Loucy (cell line): ENCODE results near the gene ZNF579.

ENCODE experiments used
- H2AFZ ChIP-seq: fragments of 200-600 bp; sonication (generic); 2 replicates; pipeline ENCODE4 v1.6.0; 2016; ENCODE audit warnings: antibody characterized with exemption, mild to moderate bottlenecking, low read length, moderate library complexity
- H3F3A ChIP-seq: fragments of 200-600 bp; 2 replicates; pipeline ENCODE4 v1.6.0; 2016; ENCODE audit warnings: antibody characterized with exemption, low read depth, mild to moderate bottlenecking
- H3K27me3 ChIP-seq: fragments of 200-600 bp; sonication (generic); 2 replicates; pipeline ENCODE4 v1.6.1; 2014; ENCODE audit warnings: low read length, mild to moderate bottlenecking; ENCODE audit not compliant: insufficient read depth, poor library complexity, severe bottlenecking
- H3K36me3 ChIP-seq: fragments of 200-600 bp; sonication (generic); 2 replicates; pipeline ENCODE4 v1.6.1; 2016; ENCODE audit warnings: low read length; ENCODE audit not compliant: insufficient read depth
- H3K4me1 ChIP-seq: fragments of 200-600 bp; sonication (generic); 2 replicates; pipeline ENCODE4 v1.5.1; 2014; ENCODE audit warnings: low read length, mild to moderate bottlenecking; ENCODE audit not compliant: insufficient read depth, poor library complexity, severe bottlenecking
- H3K4me2 ChIP-seq: fragments of 200-600 bp; sonication (generic); 2 replicates; pipeline ENCODE4 v1.6.0; 2014; ENCODE audit warnings: antibody characterized with exemption, low read length, low read depth, mild to moderate bottlenecking; ENCODE audit not compliant: poor library complexity, severe bottlenecking
- H3K4me3 ChIP-seq: fragments of 200-600 bp; sonication (generic); 2 replicates; pipeline ENCODE4 v1.5.1; 2014; ENCODE audit warnings: low read length, mild to moderate bottlenecking, mixed read lengths; ENCODE audit not compliant: poor library complexity, severe bottlenecking
- H3K79me2 ChIP-seq: fragments of 200-600 bp; sonication (generic); 2 replicates; pipeline ENCODE4 v1.6.1; 2014; ENCODE audit warnings: low read length; ENCODE audit not compliant: insufficient read depth
- H3K9ac ChIP-seq: fragments of 200-600 bp; sonication (generic); 2 replicates; pipeline ENCODE4 v1.6.0; 2014; ENCODE audit warnings: mild to moderate bottlenecking, low read depth, low read length, moderate library complexity; ENCODE audit not compliant: poor library complexity, severe bottlenecking
- H3K9me2 ChIP-seq: fragments of 200-600 bp; sonication (generic); replicated peaks from 2 replicates; pipeline ENCODE4 v1.6.1; 2016; ENCODE audit warnings: low read depth, low read length, mixed read lengths
- H3K9me3 ChIP-seq: fragments of 200-600 bp; sonication (generic); 2 replicates; pipeline ENCODE4 v1.6.1; 2014; ENCODE audit warnings: mild to moderate bottlenecking, antibody characterized with exemption, low read length, low read depth; ENCODE audit not compliant: insufficient read depth
- H4K20me1 ChIP-seq: fragments of 200-600 bp; sonication (generic); 2 replicates; pipeline ENCODE4 v1.6.0; 2014; ENCODE audit warnings: antibody characterized with exemption, low read length, mild to moderate bottlenecking; ENCODE audit not compliant: insufficient read depth, poor library complexity, severe bottlenecking
- EZH2phosphoT487 ChIP-seq: fragments of 200-600 bp; IDR thresholded peaks from 2 replicates; pipeline ENCODE4 v1.6.1; 2018; ENCODE audit warnings: antibody characterized with exemption, mild to moderate bottlenecking, moderate library complexity, borderline replicate concordance
- TF ChIP-seq, protein P1 (sequence below): fragments of 200-600 bp; sonication (generic); conservative IDR thresholded peaks from 2 replicates; pipeline ENCODE4 v1.5.1; 2014; ENCODE audit warnings: mild to moderate bottlenecking, antibody characterized with exemption, low read length

Gene ZNF579

DNA sequence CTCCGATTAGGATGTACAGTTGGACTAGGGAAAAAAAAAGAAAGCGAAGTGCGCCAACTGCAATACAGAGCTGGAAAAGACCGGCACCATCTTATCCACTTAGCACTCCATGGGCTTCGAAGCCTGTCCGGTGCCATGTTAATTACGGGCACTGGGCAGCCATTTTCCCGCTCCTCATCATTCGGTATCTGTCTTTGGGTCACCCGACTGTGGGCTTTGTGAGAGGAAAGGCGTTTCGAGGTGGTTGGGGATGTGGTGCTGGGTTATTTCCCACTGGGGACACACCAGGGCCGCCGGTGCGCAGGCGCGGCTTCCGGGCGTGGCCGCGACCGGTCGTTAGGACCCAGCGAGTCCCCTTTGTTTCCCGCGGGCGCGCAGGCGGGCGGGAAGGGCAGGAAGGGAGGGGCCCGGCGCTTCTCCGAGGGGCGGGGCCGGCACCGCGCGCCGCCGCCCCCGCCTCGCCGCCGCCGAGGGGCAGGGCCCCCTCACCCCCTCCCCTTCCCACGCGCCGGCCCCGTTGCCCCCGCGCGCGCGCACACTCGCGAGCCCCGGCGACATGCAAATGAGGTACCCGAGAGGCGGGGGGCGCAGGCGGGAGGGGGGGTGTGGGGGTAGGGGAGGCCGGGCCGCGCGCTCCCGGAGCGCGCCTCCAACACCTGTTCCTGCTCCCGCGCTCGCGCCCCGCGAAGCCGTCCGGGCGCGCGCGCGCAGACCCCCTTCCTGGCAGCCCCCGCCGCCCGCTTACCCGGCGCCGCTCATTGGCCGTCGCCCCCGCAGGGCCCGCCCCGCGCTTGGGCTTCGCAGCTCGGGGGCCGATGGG is 19.4 kb upstream of the ZNF579 start, which contains the start of gene ZNF524:
ZNF524 (plus strand) TSS at position 447 of the 820 bp plus-strand sequence. CDS start 1,825 bp downstream, outside the sequence.
- Histone ChIP-seq H3K4me1 (peaks cover 30% of the 10 kb centered on the region), H3F3A (peaks cover 4% of the 10 kb centered on the region), H3K27me3 (no peaks in the 10 kb centered on the region), H3K79me2 (peaks cover 26% of the 10 kb centered on the region), H3K4me2 (peak within 1 kb of the TSS; percentile 95), H3K36me3 (no peaks in the 10 kb centered on the region), H3K4me3 (peak within 1 kb of the TSS; percentile 74), H4K20me1 (peaks cover 6% of the 10 kb centered on the region), H3K9me3 (no peaks in the 10 kb centered on the region), H3K9me2 (no peaks in the 10 kb centered on the region), H2AFZ (peak within 1 kb of the TSS; percentile 78), H3K9ac (peak within 1 kb of the TSS; percentile 97)
- TF ChIP-seq, protein P1, sequence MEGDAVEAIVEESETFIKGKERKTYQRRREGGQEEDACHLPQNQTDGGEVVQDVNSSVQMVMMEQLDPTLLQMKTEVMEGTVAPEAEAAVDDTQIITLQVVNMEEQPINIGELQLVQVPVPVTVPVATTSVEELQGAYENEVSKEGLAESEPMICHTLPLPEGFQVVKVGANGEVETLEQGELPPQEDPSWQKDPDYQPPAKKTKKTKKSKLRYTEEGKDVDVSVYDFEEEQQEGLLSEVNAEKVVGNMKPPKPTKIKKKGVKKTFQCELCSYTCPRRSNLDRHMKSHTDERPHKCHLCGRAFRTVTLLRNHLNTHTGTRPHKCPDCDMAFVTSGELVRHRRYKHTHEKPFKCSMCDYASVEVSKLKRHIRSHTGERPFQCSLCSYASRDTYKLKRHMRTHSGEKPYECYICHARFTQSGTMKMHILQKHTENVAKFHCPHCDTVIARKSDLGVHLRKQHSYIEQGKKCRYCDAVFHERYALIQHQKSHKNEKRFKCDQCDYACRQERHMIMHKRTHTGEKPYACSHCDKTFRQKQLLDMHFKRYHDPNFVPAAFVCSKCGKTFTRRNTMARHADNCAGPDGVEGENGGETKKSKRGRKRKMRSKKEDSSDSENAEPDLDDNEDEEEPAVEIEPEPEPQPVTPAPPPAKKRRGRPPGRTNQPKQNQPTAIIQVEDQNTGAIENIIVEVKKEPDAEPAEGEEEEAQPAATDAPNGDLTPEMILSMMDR: no peak
- TF ChIP-seq EZH2phosphoT487: no peak

DNA sequence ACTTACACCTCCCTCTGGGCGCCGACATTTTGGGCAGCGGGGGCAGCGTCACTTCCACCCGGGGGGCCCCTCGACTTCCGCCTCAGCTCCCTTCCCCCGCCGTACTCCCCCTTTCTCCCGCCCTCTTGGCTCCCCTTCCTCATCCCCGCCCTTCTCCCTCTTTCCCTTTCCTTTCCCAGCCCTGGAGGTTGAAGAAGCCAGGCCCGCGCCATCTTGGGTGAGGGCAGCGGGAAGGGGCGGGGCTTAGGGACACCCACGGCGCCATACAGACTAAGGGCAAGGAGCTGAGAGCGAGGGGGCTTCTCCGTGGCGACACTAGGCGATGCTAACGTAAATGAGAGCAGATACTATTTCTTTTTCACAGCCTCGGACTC is 18.8 kb upstream of the ZNF579 start, which contains the start of gene FIZ1:
FIZ1 (minus strand) TSS at position 50 of the 374 bp plus-strand sequence. CDS start 1,652 bp downstream, outside the sequence.
- H3K4me3 ChIP-seq: peak within 1 kb of the TSS; percentile 74

DNA sequence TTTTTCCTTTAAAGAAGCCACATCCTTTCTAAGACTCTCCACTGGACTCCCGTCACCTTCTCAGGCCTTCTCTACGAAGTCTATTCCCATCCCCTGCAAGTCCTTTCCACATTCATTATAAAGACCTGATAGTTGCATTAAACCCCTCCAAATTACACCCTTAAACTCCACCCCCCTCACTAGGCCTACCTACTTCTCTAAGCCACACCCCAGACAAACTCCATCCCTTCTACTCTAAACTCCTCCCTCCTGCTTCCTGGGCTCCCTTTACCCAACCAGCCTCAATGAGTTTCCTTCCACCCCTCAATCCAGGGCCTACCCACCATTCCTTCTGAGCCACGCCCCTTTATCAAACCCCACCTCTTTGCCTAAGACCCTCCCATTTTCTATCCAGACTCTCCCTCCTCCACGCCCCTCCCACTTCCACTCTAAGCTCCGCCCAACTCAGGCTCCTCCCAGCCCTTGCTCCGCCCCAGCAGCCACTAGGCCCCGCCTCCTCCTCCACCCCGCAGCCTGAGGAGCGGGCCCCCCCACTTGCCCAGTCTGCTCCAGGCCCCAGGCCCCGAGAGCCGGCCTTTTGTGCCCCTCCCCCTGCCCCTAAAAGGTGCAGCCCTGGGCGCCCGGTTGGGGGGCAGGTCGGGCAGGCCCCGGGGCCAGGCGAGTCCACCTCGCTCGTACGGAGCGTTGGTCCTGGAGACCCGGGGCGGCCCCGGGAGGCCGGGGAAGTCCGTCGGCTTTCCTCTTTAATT is 18.2 kb upstream of the ZNF579 start:
- Histone ChIP-seq H3K9me3 (no peaks in the 10 kb centered on the region), H3K79me2 (peaks cover 26% of the 10 kb centered on the region), H3K4me2 (peak overlapping the region; percentile 80), H3K4me1 (peaks cover 23% of the 10 kb centered on the region), H4K20me1 (peaks cover 6% of the 10 kb centered on the region), H3K9ac (peak overlapping the region; percentile 97), H2AFZ (no peak overlapping the region), H3F3A (no peaks in the 10 kb centered on the region), H3K27me3 (no peaks in the 10 kb centered on the region), H3K36me3 (no peaks in the 10 kb centered on the region), H3K4me3 (peak overlapping the region; percentile 74), H3K9me2 (no peaks in the 10 kb centered on the region)
- TF ChIP-seq, protein P1: no peak
- TF ChIP-seq EZH2phosphoT487: no peak

More for the DNA sequence above, 18.8 kb upstream of the ZNF579 start, which contains the start of gene FIZ1:
- Histone ChIP-seq H3K27me3 (no peaks in the 10 kb centered on the region), H2AFZ (peak within 1 kb of the TSS; percentile 78), H3K9me3 (no peaks in the 10 kb centered on the region), H4K20me1 (peaks cover 6% of the 10 kb centered on the region), H3K36me3 (no peaks in the 10 kb centered on the region), H3K79me2 (peaks cover 26% of the 10 kb centered on the region), H3F3A (no peaks in the 10 kb centered on the region), H3K4me1 (peaks cover 26% of the 10 kb centered on the region), H3K9me2 (no peaks in the 10 kb centered on the region), H3K4me2 (peak within 1 kb of the TSS; percentile 95), H3K9ac (peak within 1 kb of the TSS; percentile 97)
- TF ChIP-seq, protein P1: no peak
- TF ChIP-seq EZH2phosphoT487: no peak
